Measurements from ENCODE around the gene RCC2. TPM values are rescaled to one million over a fixed set of nuclear protein-coding genes. Genes with fewer than 3 reads are reported as not detected.

RCC2 gene
- total RNA-seq, 2 experiments from 2014 or later = 107 to 120 TPM

DNA sequence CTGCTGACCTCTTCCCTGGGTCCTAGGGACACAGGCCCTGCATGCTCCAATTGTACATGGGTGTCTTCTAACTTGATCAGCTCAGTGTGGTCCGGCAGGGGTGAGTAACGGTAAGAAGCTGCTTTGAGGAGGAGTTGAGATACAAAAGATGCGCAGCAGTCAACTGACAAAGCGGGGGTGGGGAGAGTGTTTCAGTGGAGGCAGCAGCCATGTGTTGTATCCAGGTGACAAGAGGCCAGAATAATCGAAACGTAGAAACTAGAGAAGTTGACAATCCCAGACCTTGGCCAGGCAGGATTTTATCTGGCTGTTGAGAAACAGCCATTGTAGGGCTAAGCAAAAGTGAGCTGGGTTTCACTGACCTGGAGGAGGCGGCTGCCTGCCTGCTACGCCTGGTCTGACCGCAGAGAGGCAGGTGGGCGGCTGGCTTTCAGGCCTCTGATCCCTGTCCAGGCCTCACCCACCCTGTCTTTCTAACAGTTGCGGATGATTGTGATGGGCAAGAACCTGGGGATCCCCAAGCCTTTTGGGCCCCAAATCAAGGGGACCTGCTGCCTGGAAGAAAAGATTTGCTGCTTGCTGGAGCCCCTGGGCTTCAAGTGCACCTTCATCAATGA lies 38.6 kb downstream of the RCC2 start:
- H3K4me3 Mint-ChIP-seq = no peak overlapping the region
- CTCF ChIA-PET = interaction anchor here (0.5 to 0.6 kb wide), 2 partner anchors 115 to 271 kb away, joined by 3 read pairs; no protein-coding TSS in a partner anchor

DNA sequence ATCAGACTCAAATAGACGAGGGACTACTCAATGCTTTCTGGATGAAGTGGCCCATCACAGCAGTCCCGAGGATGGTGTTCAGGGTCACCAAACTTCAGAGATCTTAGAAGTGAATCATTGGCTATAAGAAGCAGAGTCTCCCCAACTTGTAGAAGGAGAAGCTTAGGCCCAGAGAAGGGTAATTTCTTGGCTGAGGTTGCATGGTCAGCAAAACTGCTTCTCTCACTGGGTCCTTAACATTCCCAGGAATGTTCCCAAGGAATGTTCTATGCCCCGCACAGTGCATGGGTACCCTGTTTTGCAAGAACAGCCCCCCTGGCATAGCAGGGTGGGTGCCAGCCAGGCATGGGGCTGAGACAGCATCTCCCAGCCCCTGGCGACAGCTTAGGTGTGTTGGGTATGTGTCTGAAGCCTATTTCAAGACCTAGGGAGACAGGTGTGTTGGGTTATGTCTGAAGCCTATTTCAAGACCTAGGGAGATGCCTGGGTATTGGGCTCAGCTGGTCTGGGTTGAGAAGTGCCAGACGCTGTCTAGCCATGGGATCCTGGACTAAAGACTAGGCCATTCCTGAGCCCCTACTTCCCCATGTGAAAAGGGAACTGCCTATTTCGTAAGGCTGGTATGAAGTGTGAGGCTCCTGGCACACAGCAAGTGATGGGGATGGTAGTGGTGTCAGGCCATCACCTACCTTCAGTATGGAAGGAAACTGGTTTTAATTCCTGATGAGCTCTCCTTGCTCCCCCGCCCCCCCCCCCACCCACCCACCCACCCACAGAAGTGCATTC lies 41.4 kb downstream of the RCC2 start:
- ATAC-seq = no peak
- intact Hi-C loops (cut with DNase I, micrococcal nuclease) = no loop called here

More for the DNA sequence above, 38.6 kb downstream of the RCC2 start:
- POLR2A ChIA-PET = no interaction called here
- Mint-ChIP-seq H3K36me3 (ENCODE audit: low read depth) (peaks cover 2% of the 10 kb centered on the region), H3K4me1 (no peaks in the 10 kb centered on the region), H3K27ac (no peak overlapping the region), H3K27me3 (no peaks in the 10 kb centered on the region), H3K9me3 (ENCODE audit: low read depth) (no peaks in the 10 kb centered on the region)
- ATAC-seq (no peak), DNase-seq (no peak)
- intact Hi-C loops (cut with DNase I, micrococcal nuclease) = no loop called here

DNA sequence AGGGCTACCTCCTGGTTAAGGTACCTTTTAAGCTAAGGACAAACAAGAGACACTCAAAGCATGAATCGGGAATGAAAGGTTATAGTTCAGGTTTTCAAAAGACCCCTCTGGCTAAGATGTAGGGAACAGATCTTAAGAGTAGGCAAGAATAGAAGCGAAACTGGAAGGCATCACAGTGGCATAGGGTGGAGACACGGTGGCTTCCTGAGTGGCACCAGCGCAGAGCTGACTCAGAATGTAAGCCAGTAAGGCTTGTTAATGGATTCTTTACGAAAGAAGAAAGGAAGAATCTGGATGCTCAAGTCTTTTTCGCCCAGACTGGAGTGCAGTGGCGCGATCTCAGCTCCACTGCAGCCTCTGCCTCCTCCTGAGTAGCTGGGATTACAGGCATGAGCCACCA lies 46.2 kb downstream of the RCC2 start:
- no peaks in the 10 kb centered on the region for H3K36me3 Mint-ChIP-seq (ENCODE audit: low read depth)
- no peaks in the 10 kb centered on the region for H3K4me1 Mint-ChIP-seq
- intact Hi-C loops (cut with DNase I, micrococcal nuclease) = no loop called here
- DNase-seq (no peak), ATAC-seq (no peak)
- no peak overlapping the region for H3K4me3 Mint-ChIP-seq
- ChIA-PET POLR2A (no interaction called here), CTCF (no interaction called here)
- no peaks in the 10 kb centered on the region for H3K9me3 Mint-ChIP-seq (ENCODE audit: low read depth)
- H3K27me3 Mint-ChIP-seq = no peaks in the 10 kb centered on the region
- H3K27ac Mint-ChIP-seq = no peak overlapping the region

More for the DNA sequence above, 41.4 kb downstream of the RCC2 start:
- no peaks in the 10 kb centered on the region for H3K27me3 Mint-ChIP-seq
- no peak overlapping the region for H3K27ac Mint-ChIP-seq
- H3K9me3 Mint-ChIP-seq (ENCODE audit: low read depth) = no peaks in the 10 kb centered on the region
- H3K4me3 Mint-ChIP-seq = no peak overlapping the region
- no peaks in the 10 kb centered on the region for H3K4me1 Mint-ChIP-seq
- H3K36me3 Mint-ChIP-seq (ENCODE audit: low read depth) = no peaks in the 10 kb centered on the region
- no peak for DNase-seq
- CTCF ChIA-PET = interaction anchor here (0.6 kb wide), 1 partner anchor 334 kb away, joined by 3 read pairs; no protein-coding TSS in a partner anchor
- POLR2A ChIA-PET = no interaction called here

DNA sequence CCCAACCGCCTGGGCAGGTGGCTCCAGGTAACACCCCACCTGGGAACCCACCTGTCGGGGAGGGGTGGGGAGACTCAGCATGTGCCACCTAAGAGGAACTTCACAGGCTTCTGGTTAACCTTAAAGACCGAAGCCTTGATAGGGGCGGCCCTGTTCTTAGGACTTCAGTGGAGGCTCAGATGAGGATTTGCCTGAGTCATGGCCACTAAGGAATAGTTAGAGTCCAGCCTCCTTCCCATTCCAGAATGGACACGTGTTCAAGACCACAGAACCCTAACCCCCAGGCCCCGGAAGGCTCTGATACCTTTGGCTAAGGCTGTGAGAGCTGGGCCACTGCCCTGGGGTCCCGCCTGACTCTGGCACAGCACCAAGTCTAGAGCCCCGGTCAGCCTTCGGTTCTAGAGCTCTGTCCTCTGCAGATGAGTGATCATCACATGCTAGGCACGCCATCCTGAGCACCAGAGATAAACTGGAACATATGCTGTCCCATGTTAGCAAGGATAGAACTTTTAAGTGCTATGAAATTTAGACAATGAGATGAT lies 47.2 kb downstream of the RCC2 start:
- Mint-ChIP-seq H3K4me1 (no peaks in the 10 kb centered on the region), H3K27ac (no peak overlapping the region), H3K4me3 (no peak overlapping the region), H3K27me3 (no peaks in the 10 kb centered on the region), H3K9me3 (ENCODE audit: low read depth) (no peaks in the 10 kb centered on the region), H3K36me3 (ENCODE audit: low read depth) (no peaks in the 10 kb centered on the region)
- CTCF ChIA-PET = no interaction called here
- ATAC-seq = no peak
- DNase-seq = no peak
- intact Hi-C loops (cut with DNase I, micrococcal nuclease) = no loop called here
- POLR2A ChIA-PET = no interaction called here

DNA sequence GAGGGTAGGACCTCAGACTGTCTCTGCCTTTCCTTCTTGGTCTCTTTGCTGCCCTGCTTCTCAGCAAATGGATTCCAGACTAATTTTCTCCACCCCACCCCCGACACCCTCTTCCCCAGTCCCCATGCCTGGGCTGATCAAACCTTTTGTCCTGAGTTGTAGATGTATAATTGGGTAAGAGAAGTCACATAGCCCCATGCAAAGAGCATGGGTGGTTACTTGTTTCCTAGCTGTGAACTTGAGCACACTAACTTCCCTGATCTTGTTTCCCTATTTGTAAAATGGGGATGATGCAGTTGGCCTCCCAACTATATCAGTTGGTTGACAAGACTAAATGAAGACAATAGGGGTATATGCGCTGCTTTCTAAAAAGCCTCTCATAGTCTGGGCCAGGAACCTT lies 58.3 kb downstream of the RCC2 start:
- ChIA-PET POLR2A (no interaction called here), CTCF (no interaction called here)
- Mint-ChIP-seq H3K36me3 (ENCODE audit: low read depth) (no peaks in the 10 kb centered on the region), H3K4me1 (no peaks in the 10 kb centered on the region), H3K27ac (no peak overlapping the region), H3K4me3 (no peak overlapping the region), H3K9me3 (ENCODE audit: low read depth) (no peaks in the 10 kb centered on the region), H3K27me3 (peaks cover 4% of the 10 kb centered on the region)
- no peak for DNase-seq
- intact Hi-C loops (cut with DNase I, micrococcal nuclease) = no loop called here
- no peak for ATAC-seq

DNA sequence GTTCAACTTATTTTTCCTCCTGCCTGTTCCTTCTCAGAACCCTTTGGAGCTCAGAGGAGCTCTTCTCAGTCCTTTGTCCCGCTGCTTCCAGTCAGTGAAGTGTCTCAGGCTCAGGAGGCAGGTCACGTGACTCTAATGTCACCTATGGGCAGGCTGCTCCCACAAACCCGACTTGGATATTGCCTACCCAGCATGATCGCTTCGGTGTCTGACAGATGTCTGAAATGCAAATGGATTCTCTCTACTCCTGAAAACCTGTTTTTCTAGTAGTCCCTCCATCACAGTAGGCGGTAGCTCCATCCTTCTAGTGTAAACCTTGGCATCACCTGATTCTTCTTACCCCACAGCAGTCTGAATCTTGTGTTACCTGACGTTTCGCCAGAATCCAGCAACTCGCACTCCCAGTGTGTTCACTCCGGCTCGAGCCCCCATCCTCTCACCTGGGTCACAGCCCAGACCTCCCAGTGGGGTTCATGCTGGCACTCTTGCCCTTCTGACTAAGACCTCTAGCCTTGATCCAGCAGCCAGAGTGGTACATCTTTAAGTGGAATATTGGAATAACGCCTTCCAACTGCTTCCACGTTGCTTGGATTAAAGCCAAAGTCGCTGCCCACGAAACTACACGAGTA lies 62.0 kb downstream of the RCC2 start:
- Mint-ChIP-seq H3K27ac (no peak overlapping the region), H3K36me3 (ENCODE audit: low read depth) (no peaks in the 10 kb centered on the region), H3K4me3 (no peak overlapping the region), H3K4me1 (no peaks in the 10 kb centered on the region), H3K27me3 (peaks cover 4% of the 10 kb centered on the region), H3K9me3 (ENCODE audit: low read depth) (no peaks in the 10 kb centered on the region)
- ChIA-PET POLR2A (no interaction called here), CTCF (no interaction called here)
- intact Hi-C loops (cut with DNase I, micrococcal nuclease) = no loop called here
- DNase-seq (no peak), ATAC-seq (no peak)

DNA sequence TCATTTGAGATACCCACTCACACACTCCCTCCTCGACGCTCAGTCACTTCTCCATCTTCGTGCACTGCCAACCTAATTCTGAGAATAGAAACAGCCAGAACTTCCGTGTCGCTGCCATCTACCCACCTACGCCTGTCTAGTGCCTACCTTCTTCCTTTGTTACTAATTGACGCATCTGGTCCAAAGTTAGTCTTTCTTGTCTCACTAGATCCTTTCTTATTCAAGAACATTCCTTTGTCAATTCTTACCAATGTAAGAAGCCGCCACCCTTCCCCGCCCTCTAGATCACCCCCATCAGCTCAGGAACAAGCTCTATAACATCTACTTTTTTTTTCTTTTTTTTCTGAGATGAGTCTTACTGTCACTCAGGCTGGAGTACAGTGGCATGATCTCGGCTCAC lies 63.8 kb downstream of the RCC2 start:
- no peak for ATAC-seq
- ChIA-PET POLR2A (no interaction called here), CTCF (interaction anchor here (0.6 kb wide), 1 partner anchor 564 kb away, joined by 3 read pairs; no protein-coding TSS in a partner anchor)
- no peaks in the 10 kb centered on the region for H3K9me3 Mint-ChIP-seq (ENCODE audit: low read depth)
- H3K27me3 Mint-ChIP-seq = peaks cover 3% of the 10 kb centered on the region
- intact Hi-C loops (cut with DNase I, micrococcal nuclease) = no loop called here
- no peaks in the 10 kb centered on the region for H3K36me3 Mint-ChIP-seq (ENCODE audit: low read depth)
- no peak overlapping the region for H3K27ac Mint-ChIP-seq
- H3K4me3 Mint-ChIP-seq = no peak overlapping the region
- H3K4me1 Mint-ChIP-seq = no peaks in the 10 kb centered on the region
- DNase-seq = no peak

DNA sequence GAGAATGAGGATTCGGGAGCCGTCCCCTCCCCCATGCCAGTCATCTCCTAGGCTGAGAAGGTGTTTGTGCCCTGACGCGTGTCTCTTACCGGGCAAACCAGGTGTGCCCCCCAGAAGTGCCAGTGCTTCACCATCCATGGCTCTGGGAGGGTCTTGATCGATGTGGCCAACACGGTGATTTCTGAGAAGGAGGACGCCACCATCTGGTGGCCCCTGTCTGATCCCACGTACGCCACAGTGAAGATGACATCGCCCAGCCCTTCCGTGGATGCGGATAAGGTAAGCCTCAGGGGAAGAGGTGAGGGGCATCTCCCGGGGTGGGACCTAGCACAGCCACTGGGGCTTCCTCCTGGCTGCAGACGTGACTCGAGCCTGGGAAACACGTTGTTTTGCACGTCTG lies 66.5 kb downstream of the RCC2 start:
- Mint-ChIP-seq H3K27ac (no peak overlapping the region), H3K4me3 (no peak overlapping the region), H3K36me3 (ENCODE audit: low read depth) (no peaks in the 10 kb centered on the region), H3K4me1 (no peaks in the 10 kb centered on the region), H3K9me3 (ENCODE audit: low read depth) (no peaks in the 10 kb centered on the region), H3K27me3 (peaks cover 2% of the 10 kb centered on the region)
- DNase-seq = no peak
- ChIA-PET CTCF (no interaction called here), POLR2A (no interaction called here)
- intact Hi-C loops (cut with DNase I, micrococcal nuclease) = no loop called here
- no peak for ATAC-seq

DNA sequence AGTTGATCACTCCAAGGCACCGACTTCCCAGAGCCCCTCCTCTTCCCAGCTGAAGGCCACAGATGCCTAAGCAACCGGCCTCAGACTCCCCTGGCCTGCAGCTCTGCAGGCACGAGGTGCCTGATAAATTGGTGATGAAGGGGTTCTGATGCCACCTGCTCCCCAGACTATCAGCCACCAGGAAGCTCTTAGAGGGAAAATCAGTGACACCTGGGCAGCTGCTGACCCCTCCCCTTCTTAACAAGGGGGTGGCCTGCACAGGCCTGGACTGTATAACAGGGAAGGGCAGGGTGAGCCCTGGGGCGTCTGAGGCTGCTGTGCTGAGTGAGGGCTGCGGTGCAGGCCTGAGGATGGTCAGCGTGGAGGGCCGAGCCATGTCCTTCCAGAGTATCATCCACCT lies 67.6 kb downstream of the RCC2 start, which contains the start of gene PADI6:
TSS of gene PADI6 (plus strand) at position 301 of the 400 bp plus-strand sequence. CDS start at position 351, 50 bp downstream.
- no peaks in the 10 kb centered on the region for H3K9me3 Mint-ChIP-seq (ENCODE audit: low read depth)
- ATAC-seq = no peak
- intact Hi-C loops (cut with DNase I, micrococcal nuclease) = no loop called here
- no peaks in the 10 kb centered on the region for H3K4me1 Mint-ChIP-seq
- ChIA-PET CTCF (interaction anchor here (0.8 kb wide), 1 partner anchor 9 kb away, joined by 3 read pairs; no protein-coding TSS in a partner anchor), POLR2A (no interaction called here)
- H3K4me3 Mint-ChIP-seq = no peak within 1 kb of the TSS
- DNase-seq = no peak
- no peaks in the 10 kb centered on the region for H3K36me3 Mint-ChIP-seq (ENCODE audit: low read depth)
- no peak within 1 kb of the TSS for H3K27ac Mint-ChIP-seq
- H3K27me3 Mint-ChIP-seq = no peaks in the 10 kb centered on the region

DNA sequence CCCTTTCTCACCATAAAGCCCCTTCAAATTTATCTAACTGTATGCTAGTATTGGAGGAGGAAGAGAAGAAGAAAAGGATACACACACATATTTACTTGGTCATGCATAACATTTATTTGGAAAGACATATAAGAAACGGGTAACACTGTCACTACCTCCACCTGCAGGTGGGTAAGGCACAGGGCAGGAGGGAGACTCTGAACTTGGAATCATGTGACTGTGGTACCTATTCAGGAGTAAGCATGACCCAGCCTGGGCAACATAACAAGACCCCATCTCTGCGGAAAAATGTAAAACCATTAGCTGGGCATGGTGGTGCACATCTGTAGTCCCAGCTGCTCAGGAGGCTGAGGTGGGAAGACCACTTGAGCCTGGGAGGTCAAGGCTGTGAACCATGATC lies 68.9 kb downstream of the RCC2 start:
- Mint-ChIP-seq H3K36me3 (ENCODE audit: low read depth) (no peaks in the 10 kb centered on the region), H3K27ac (no peak overlapping the region), H3K4me3 (no peak overlapping the region), H3K4me1 (no peaks in the 10 kb centered on the region), H3K27me3 (no peaks in the 10 kb centered on the region), H3K9me3 (ENCODE audit: low read depth) (no peaks in the 10 kb centered on the region)
- ChIA-PET CTCF (no interaction called here), POLR2A (no interaction called here)
- ATAC-seq (no peak), DNase-seq (no peak)
- intact Hi-C loops (cut with DNase I, micrococcal nuclease) = no loop called here

DNA sequence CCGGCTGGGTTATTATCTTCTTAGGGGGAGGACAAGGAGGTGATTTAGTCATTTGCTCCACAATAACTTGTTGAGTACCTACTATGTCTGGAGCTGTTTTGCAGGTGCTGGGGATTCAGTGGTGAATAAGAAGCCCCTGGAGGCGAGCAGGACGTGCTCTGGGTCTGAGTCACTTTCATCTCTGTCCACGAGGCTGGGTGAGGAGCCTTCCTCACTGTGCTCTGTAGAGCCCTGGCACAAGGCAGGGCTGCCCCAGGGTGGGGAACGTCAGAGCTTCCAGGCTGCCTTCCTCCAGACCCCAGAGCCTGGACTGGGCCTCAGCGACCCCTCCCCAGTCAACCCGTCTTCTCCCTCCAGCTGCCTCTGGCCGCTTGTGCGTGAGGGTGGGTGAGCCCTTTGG lies 70.0 kb downstream of the RCC2 start:
- Mint-ChIP-seq H3K9me3 (ENCODE audit: low read depth) (peaks cover under 1% of the 10 kb centered on the region), H3K4me3 (no peak overlapping the region), H3K36me3 (ENCODE audit: low read depth) (no peaks in the 10 kb centered on the region), H3K4me1 (no peaks in the 10 kb centered on the region), H3K27me3 (no peaks in the 10 kb centered on the region), H3K27ac (no peak overlapping the region)
- ChIA-PET CTCF (no interaction called here), POLR2A (no interaction called here)
- ATAC-seq = no peak
- no peak for DNase-seq
- intact Hi-C loops (cut with DNase I, micrococcal nuclease) = no loop called here

DNA sequence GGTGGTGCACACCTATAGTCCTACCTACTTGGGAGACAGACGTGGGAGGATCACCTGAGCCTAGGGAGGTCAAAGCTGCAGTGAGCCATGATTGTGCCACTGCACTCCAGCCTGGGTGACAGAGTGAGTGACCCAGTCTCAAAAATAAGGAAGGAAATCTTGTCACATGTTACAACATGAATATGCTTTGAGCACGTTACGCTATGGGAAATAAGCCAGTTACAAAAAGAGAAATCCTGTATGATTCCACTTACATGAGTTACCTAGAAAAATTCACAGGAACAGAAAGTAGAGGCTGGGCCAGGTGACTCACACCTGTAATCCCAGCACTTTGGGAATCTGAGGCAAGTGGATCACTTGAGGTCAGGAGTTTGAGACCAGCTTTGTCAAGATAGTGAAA lies 74.2 kb downstream of the RCC2 start:
- H3K27ac Mint-ChIP-seq = no peak overlapping the region
- ChIA-PET CTCF (no interaction called here), POLR2A (no interaction called here)
- intact Hi-C loops (cut with DNase I, micrococcal nuclease) = no loop called here
- peaks cover 4% of the 10 kb centered on the region for H3K27me3 Mint-ChIP-seq
- peaks cover 2% of the 10 kb centered on the region for H3K9me3 Mint-ChIP-seq (ENCODE audit: low read depth)
- no peak for ATAC-seq
- DNase-seq = no peak
- no peaks in the 10 kb centered on the region for H3K4me1 Mint-ChIP-seq
- no peak overlapping the region for H3K4me3 Mint-ChIP-seq
- no peaks in the 10 kb centered on the region for H3K36me3 Mint-ChIP-seq (ENCODE audit: low read depth)
